HepG2 (cell line): ENCODE measurements around the gene GRHL1. TPM values are rescaled to one million over a fixed set of nuclear protein-coding genes. Genes with fewer than 3 reads are reported as not detected.

Experiments
- CHD2 ChIP-seq: IDR thresholded peaks from 2 replicates; pipeline ENCODE4 v1.6.1; 2011; ENCODE audit warnings: low read depth, low read length, improper control_type of control experiment
- KDM3A ChIP-seq: IDR thresholded peaks from 2 replicates; pipeline ENCODE4 v1.6.1; 2018; ENCODE audit warnings: low read depth, missing compliant biosample characterization
- KMT2A ChIP-seq: sonication (generic); formaldehyde crosslinking; IDR thresholded peaks from 2 replicates; pipeline ENCODE4 v1.4.0; 2020; ENCODE audit warnings: missing genetic modification reagents
- MYC ChIP-seq: sonication (generic); formaldehyde crosslinking; IDR thresholded peaks from 2 replicates; pipeline ENCODE4 v1.9.0; 2021; ENCODE audit warnings: missing genetic modification reagents, borderline replicate concordance
- NFATC3 ChIP-seq: sonication (generic); formaldehyde crosslinking; IDR thresholded peaks from 2 replicates; pipeline ENCODE4 v1.5.1; 2020; ENCODE audit warnings: mild to moderate bottlenecking, missing genetic modification reagents
- NFKBIZ ChIP-seq: IDR thresholded peaks from 2 replicates; pipeline ENCODE4 v1.6.1; 2018; ENCODE audit warnings: missing genetic modification reagents, missing compliant biosample characterization
- TAF1 ChIP-seq: sonication (generic); formaldehyde crosslinking; IDR thresholded peaks from 2 replicates; pipeline ENCODE4 v1.4.0; 2020; ENCODE audit warnings: missing genetic modification reagents
- TFAP4 ChIP-seq: sonication (generic); IDR thresholded peaks from 2 replicates; pipeline ENCODE4 v1.6.1; 2016; ENCODE audit warnings: low read depth, borderline replicate concordance
- TGIF2 ChIP-seq: IDR thresholded peaks from 2 replicates; pipeline ENCODE4 v1.6.1; 2016; ENCODE audit warnings: control low read depth, missing compliant biosample characterization
- TMF1 ChIP-seq: sonication (generic); formaldehyde crosslinking; IDR thresholded peaks from 2 replicates; pipeline ENCODE4 v1.8.1; 2022; ENCODE audit warnings: low read depth, missing genetic modification reagents
- XBP1 ChIP-seq: sonication (generic); formaldehyde crosslinking; IDR thresholded peaks from 2 replicates; pipeline ENCODE4 v1.5.0; 2020; ENCODE audit warnings: missing genetic modification reagents
- ZBTB40 ChIP-seq, 2 experiments: fragments of 450-650 bp in 1 of 2; sonication (generic) in 1 of 2; formaldehyde crosslinking in 1 of 2; IDR thresholded peaks; 2 replicates each; pipeline versions ENCODE4 v1.6.1 to v1.8.0; 2016 to 2022; ENCODE audit warnings: antibody characterized with exemption in 1 of 2, mild to moderate bottlenecking in 1 of 2, missing genetic modification reagents in 1 of 2
- ZFP36L1 ChIP-seq: sonication (generic); formaldehyde crosslinking; IDR thresholded peaks from 2 replicates; pipeline ENCODE4 v1.8.0; 2022; ENCODE audit warnings: mild to moderate bottlenecking, missing genetic modification reagents, moderate library complexity
- ZFY ChIP-seq: sonication (generic); formaldehyde crosslinking; IDR thresholded peaks from 2 replicates; pipeline ENCODE4 v1.4.0; 2020; ENCODE audit warnings: missing genetic modification reagents
- ZNF20 ChIP-seq: sonication (generic); formaldehyde crosslinking; IDR thresholded peaks from 2 replicates; pipeline ENCODE4 v1.4.0; 2020; ENCODE audit warnings: mild to moderate bottlenecking, moderate library complexity, missing genetic modification reagents
- ZNF235 ChIP-seq: sonication (generic); formaldehyde crosslinking; IDR thresholded peaks from 2 replicates; pipeline ENCODE4 v1.8.1; 2023; ENCODE audit warnings: mild to moderate bottlenecking, missing genetic modification reagents, borderline replicate concordance
- ZNF280B ChIP-seq: sonication (generic); formaldehyde crosslinking; IDR thresholded peaks from 2 replicates; pipeline ENCODE4 v1.5.0; 2020; ENCODE audit warnings: missing genetic modification reagents, mild to moderate bottlenecking, borderline replicate concordance
- ZNF724P ChIP-seq: sonication (generic); formaldehyde crosslinking; IDR thresholded peaks from 2 replicates; pipeline ENCODE4 v1.8.0; 2022; ENCODE audit warnings: missing genetic modification reagents, borderline replicate concordance
- ZNF772 ChIP-seq: sonication (generic); formaldehyde crosslinking; IDR thresholded peaks from 2 replicates; pipeline ENCODE4 v1.5.0; 2020; ENCODE audit warnings: mild to moderate bottlenecking, missing genetic modification reagents
- polyA plus RNA-seq, 8 experiments: library from polyadenylated mRNA; depleted of rRNA in 3 of 8; stranded (reverse) in 7 of 8; unstranded in 1 of 8; fragments of >200 nt; fragmentation: Illumina TruSeq in 4 of 8; extraction: Trizol in 4 of 8; gene quantifications; 2 replicates each; pipeline versions ENCODE4 v1.2.1 to v1.2.3, GENCODE V29; 2011 to 2016; ENCODE audit warnings: low read depth in 4 of 8, missing spikeins in 1 of 8, mixed read lengths in 1 of 8; ENCODE audit not compliant: insufficient read depth in 1 of 8
- total RNA-seq, 5 experiments: library from RNA; depleted of rRNA; stranded (reverse); fragments of >200 nt; fragmentation: Illumina TruSeq; extraction: Trizol; gene quantifications; 2 replicates each; pipeline ENCODE4 v1.2.3, GENCODE V29; 2016; ENCODE audit warnings: low read depth in 1 of 5

Gene GRHL1
- total and polyA plus RNA-seq, 2 of the 13 experiments (the other 11 are each of a cell fraction or from before 2014, with no cell fraction given), result 9.3 to 12.0 TPM

GRCh38 chr2:9949239-9949991 is 2.1 kb upstream of the GRHL1 start (continued):
- TF ChIP-seq TFAP4 (no peak), ZFP36L1 (CRISPR knock-in tag) (no peak), NFATC3 (CRISPR knock-in tag) (no peak), XBP1 (CRISPR knock-in tag) (no peak), KMT2A (CRISPR knock-in tag) (no peak), CHD2 (no peak), KDM3A (CRISPR knock-in tag) (no peak), ZNF20 (CRISPR knock-in tag) (no peak), ZNF724P (CRISPR knock-in tag) (no peak), ZNF235 (CRISPR knock-in tag) (0 out of 2 replicates have a peak, but pooled peaks have one; percentile 14), ZNF280B (no peak), TGIF2 (CRISPR knock-in tag) (no peak), ZNF772 (CRISPR knock-in tag) (no peak), ZFY (peak; percentile 57; the same call in 1 of the 2 replicates), TMF1 (CRISPR knock-in tag) (no peak), MYC (CRISPR knock-in tag) (peak; percentile 61; the same call in 1 of the 2 replicates), ZBTB40 (IDR thresholded peaks at IDR 0.05) (no peak), ZBTB40 (CRISPR knock-in tag; IDR thresholded peaks at IDR 0.05) (no peak), NFKBIZ (CRISPR knock-in tag) (no peak), TAF1 (CRISPR knock-in tag) (no peak)
